Middle frontal gyrus (tissue), 1 donor: ENCODE results near the gene THBS3.
"Not testable (repeated sequence)": the region's sequence is repeated elsewhere in the genome, so short reads cannot be mapped to it uniquely, and the experiment has no call there.

ENCODE experiments used
- DNase-seq: peaks from one replicate; pipeline ENCODE4 v3.0.0-alpha.2; 2015; ENCODE audit warnings: low spot score; ENCODE audit errors: extremely low spot score

Gene THBS3

DNA sequence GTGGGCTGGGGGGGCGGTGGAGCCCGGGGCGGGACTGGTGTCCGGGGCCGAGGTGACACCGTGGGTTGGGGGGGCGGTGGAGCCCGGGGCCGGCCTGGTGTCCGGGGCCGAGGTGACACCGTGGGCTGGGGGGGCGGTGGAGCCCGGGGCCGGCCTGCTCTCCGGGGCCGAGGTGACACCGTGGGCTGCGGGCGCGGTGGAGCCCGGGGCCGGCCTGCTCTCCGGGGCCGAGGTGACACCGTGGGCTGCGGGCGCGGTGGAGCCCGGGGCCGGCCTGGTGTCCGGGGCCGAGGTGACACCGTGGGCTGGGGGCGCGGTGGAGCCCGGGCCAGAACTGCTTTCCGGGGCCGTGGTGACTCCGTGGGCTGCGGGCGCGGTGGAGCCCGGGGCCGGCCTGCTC, 17.8 kb downstream of the THBS3 start:
- DNase-seq, result not testable (repeated sequence)

DNA sequence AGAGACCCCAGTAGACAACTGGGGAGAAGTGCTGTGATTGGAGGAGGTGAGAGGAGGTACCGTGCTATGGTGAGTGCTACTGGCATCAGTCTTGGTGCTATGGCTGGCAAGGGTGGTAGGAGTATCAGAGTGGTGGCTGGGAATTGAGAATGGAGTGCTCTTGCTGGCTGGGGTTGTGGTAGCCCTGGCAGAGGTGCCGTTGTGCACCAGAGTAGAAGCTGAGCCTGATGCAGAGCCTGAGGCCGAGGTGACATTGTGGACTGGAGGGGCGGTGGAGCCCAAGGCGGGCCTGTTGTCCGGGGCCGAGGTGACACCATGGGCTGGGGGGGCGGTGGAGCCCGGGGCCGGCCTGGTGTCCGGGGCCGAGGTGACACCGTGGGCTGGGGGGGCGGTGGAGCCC, 19.4 kb downstream of the THBS3 start:
- no peak for DNase-seq

DNA sequence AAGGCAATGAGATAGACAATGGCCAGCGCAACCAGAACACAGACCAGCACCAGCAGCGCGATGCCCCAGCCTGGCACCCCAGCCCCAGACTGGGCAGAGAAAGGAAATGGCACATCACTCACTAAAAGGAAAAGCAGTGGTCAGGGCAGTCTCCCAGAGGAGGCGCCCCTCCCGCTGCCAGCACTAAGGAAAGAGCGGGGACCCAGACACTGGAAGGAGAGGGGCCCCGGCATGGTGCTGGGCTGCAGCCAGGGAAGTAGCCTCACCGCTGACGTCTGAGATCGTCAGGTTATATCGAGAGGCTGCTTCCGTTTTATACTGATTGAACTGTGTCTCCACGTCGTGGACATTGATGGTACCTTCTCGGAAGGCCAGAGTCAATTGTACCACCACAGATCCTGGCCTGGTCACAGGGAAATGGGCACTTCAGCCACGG, 20.2 kb downstream of the THBS3 start:
- no peak for DNase-seq

DNA sequence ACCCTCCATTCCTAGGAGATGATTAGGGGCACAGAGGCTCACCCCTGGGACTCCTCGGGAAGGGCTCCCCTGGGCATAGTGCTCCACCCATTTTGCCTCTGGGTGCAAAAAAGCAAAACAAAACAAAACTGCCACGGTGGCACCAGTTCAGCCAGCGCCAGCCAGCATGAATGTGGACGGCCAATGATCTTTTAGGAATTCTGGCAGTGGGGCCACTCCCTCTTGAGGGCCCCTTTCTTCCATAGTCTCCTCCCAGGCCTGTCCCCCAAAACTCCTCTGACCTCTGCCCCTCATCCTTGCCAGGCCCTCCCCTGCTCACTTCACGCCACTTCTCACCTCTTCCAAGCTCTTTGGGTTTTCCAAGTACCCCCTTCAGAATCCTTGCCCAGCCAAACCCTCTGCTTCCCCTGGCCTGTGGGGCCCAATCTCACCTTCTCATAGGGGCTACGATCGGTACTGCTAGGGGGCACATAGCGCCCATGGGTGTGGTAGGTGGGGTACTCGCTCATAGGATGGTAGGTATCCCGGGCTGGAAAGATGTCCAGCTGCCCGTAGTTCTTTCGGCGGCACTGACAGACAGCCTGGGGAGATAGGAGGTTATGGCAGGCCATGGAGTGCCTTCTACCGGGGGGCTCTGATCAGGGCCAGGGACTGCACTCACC, 20.8 kb downstream of the THBS3 start:
- DNase-seq, result no peak

GRCh38 chr1:155186067-155186793, 21.5 kb downstream of the THBS3 start:
- DNase-seq, result no peak

- DNase-seq, result no peak
These were observed 22.0 kb downstream of the THBS3 start for GRCh38 chr1:155185783-155186066.

DNA sequence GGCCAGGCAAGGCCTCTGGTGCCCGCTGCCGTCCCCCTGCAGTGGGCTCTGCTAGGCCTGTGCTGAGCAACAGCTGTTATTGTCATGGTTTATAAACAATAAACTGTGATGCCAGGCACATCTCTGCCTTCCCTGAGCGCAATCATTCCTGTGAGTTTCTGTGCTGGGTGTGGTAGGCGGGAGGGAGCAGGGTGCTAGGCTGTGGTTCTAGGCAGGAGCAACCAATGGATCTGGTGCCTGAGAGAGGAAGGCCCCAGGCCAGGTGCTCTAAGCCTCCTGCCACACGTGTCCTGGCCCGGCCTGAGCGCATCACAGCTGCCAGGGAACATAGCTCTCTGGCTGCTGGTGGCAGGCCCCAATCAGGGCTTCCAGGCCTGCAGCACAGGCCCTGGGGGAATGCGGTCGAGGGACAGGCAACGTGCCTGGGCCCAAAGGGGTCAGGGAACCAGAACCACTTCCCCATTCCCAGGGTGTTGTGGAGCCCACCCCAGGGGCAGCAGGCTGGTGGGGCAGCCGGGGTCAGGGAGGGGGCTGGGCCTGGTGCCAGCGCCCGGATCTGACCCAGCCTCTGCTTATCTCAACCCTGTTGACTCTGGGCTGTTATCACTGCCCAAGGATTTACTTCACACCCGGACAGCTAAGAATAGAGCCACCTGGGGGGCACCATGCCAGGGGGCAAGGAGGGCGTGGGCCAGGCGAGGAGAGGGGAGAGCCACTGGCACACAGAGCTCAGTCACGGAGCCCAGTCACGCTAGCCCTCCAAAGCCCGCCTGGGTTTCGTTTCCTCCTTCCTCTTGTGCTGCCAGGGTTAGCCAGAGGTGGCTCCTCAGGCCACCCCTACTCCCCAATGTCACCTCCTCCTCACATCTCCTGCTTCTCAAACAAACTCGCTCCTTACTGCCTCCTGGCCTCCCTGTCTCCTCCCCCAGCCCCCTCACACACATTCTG, 22.6 kb downstream of the THBS3 start:
- no peak for DNase-seq

GRCh38 chr1:155184351-155184811, 23.3 kb downstream of the THBS3 start:
- DNase-seq, result no peak

DNA sequence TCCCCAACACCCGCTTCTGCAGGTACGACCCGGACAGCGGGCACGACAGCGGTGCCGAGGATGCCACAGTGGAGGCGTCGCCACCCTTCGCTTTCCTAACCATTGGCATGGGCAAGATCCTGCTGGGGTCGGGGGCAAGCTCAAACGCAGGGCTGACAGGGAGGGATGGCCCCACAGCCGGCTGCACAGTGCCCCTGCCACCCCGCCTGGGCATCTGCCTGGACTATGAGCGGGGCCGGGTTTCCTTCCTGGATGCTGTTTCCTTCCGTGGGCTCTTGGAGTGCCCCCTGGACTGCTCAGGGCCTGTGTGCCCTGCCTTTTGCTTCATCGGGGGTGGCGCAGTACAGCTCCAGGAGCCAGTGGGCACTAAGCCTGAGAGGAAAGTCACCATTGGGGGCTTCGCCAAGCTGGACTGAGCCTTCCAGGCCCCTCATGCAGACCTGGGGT, 23.9 kb downstream of the THBS3 start:
- DNase-seq, result no peak

- no peak for DNase-seq
These were observed 25.6 kb downstream of the THBS3 start for GRCh38 chr1:155182052-155182550.

DNA sequence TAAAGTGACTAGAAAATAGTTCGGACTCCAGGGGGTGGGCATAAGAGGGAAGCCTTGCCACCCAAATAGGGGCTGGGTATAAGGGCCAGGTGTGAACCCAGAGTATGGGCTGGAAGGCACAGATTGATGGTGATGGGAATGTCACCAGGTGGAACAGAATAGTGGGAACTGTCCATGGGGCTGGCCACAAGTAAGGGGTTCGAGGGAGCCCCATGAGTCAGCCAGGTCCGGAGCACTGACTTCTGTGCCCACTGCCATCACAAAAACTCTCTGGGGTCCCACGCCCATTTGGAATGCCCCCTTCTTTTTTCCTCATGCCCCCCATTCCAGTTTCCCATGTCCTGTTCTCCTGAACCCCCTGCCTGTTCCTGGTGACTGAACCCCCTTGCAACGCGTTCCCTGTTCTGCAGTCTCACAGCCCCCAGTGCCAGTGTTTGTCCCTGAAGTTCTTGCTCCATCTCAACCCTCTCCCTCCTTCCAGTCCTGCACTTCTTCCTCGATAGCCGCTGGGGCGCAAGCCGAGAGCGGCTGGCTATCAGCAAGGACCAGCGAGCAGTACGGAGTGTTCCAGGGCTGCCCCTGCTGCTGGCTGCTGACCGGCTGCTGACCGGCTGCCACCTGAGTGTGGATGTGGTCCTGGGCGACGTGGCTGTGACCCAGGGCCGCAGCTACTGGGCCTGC, 26.2 kb downstream of the THBS3 start:
- DNase-seq, result no peak

DNA sequence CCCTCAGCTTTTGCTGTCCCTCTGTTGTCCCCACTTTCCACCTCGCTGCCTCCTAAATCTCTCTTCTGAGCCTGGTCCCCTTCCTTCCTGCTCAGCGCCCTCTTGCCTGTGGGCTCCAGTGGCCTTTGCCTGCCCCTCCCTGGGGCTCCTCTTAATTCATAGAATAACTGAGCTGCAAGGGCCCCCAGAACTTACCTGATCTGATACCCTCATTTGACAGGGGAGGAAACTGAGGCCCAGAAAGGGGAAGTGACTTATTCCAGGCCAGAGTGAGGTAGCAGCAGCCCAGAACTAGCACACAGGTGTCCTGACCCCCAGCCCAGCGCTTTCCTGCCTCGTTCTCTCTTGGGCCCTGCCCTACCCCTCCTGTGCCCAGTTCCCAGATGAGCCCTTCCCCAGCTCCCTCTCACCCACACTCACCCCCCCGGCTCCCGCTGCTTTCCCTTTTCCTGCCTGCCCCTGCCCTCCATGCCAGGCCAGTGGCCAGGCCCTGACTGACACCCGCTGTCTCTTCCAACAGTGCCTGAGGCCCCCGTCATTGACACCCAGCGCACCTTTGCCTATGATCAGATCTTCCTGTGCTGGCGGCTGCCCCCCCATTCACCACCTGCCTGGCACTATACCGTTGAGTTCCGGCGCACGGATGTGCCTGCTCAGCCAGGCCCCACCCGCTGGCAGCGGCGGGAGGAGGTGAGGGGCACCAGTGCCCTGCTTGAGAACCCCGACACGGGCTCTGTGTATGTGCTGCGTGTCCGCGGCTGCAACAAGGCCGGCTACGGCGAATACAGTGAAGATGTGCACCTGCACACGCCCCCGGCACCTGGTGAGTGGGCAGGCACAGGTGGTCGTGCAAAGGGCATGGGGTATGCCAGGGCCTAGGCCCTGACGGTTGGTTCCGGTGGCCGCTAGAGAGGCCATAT, 28.3 kb downstream of the THBS3 start:
- no peak for DNase-seq

- DNase-seq, result no peak
These were observed 29.1 kb downstream of the THBS3 start for GRCh38 chr1:155178441-155179111.

GRCh38 chr1:155177918-155178281, 29.8 kb downstream of the THBS3 start:
- no peak for DNase-seq

DNA sequence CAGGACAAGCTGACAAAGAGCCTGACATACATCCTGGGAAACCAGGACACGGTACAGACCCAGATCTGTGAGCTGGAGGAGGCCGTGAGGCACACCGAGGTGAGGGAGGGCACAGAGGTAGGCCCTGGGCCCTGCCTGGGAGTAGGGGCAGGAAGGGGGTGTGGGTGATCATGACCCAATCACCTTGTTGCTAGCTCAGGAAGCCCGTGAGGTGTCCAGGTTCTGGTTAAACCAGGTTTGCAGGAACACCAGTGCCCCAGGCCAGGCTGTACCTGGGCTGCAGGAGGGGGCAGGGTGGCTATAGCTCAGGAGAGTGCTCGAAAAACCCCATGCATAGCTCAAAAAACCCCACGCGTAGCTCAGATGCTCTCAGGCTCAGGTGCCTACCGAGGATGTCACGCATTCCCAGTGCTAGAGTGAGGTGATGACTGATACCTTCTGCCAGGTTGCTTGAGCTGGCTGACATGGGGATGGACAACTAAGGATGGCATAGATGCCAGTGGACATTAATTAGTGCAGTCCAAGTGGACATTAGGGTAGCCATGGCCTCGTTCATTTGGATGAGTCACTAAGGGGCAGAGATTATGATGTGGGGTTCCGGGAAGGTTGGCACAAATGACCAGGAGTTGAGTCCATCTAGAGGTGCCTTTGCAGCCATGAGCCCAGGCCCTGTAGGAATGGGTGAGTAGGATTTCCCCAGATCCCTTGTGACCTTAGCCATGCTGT, 30.3 kb downstream of the THBS3 start:
- no peak for DNase-seq

DNA sequence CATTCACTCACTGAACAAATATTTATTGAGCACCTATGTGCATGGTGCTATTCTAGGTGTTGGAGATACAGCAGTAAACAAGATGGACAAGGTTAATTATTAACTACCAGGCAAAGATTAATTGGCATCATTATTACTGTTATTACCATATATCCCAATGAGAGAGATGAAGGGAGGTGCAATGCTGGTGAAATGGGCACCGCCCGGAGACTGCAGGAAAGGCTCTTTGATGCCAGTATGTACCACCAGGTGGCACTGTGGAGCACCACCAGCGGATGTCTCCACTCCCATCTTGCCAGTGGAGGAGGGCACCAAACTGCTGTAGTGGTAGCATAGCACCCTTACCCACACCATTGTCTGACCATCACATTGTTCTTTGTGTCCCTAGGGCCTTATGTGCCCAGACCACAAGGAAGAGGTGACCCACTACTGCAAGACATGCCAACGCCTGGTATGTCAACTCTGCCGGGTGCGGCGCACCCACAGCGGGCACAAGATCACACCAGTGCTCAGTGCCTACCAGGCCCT, 31.1 kb downstream of the THBS3 start:
- DNase-seq, result peak; percentile 79

- DNase-seq, result no peak
These were observed 31.7 kb downstream of the THBS3 start for GRCh38 chr1:155175927-155176371.

DNA sequence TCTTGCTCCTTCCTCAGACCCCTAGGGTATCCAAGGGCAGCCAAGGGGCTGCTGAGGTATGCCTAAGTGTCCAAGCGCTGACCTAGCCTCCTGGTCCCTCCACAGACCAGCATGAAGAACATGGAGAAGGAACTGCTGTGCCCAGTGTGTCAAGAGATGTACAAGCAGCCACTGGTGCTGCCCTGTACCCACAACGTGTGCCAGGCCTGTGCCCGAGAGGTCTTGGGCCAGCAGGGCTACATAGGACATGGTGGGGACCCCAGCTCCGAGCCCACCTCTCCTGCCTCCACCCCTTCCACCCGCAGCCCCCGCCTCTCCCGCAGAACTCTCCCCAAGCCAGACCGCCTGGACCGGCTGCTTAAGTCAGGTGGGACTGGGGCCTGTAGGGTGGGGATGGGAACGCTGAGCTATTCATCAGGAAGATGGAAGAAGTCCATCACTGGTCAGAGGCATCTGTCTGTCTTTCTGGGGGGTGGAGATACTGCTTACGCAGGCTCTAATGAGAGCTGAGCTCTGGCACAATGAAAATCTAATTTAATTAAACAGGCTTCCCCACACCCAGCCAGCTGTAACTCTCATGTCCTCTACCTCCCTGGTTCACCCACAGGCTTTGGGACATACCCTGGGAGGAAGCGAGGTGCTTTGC, 32.3 kb downstream of the THBS3 start:
- no peak for DNase-seq
